Mesenchymal stem cell (in vitro differentiated cells and primary cell): ENCODE results near the gene PCSK7.

Experiments used
- DNase-seq: peaks from one replicate; pipeline ENCODE4 v3.0.0-alpha.2; 2013
- H2AFZ ChIP-seq: one replicate; pipeline ENCODE4 v1.6.1; 2013; ENCODE audit warnings: low read depth, mild to moderate bottlenecking, control low read depth, inconsistent platforms, low read length, moderate library complexity
- H2AK5ac ChIP-seq: 2 replicates; pipeline ENCODE4 v1.6.1; 2013; ENCODE audit warnings: low read length, moderate library complexity, mild to moderate bottlenecking, inconsistent platforms; ENCODE audit not compliant: severe bottlenecking
- H2BK120ac ChIP-seq: one replicate; pipeline ENCODE4 v1.6.1; 2013; ENCODE audit warnings: low read depth, mild to moderate bottlenecking, inconsistent platforms, low read length, moderate library complexity
- H2BK12ac ChIP-seq, 2 experiments: one replicate each; pipeline ENCODE4 v1.6.1; 2013; ENCODE audit warnings: inconsistent platforms in 2 of 2, low read length in 2 of 2, mild to moderate bottlenecking in 2 of 2, moderate library complexity in 2 of 2, control low read depth in 1 of 2
- H2BK15ac ChIP-seq: one replicate; pipeline ENCODE4 v1.6.1; 2013; ENCODE audit warnings: mild to moderate bottlenecking, low read depth, inconsistent platforms; ENCODE audit not compliant: poor library complexity, severe bottlenecking
- H2BK5ac ChIP-seq: 2 replicates; pipeline ENCODE4 v1.6.1; 2013; ENCODE audit warnings: low read depth, mild to moderate bottlenecking, low read length, control low read depth, inconsistent platforms; ENCODE audit not compliant: poor library complexity, severe bottlenecking
- H3K14ac ChIP-seq, 2 experiments: one replicate each; pipeline ENCODE4 v1.6.1; 2013; ENCODE audit warnings: inconsistent platforms in 2 of 2, low read length in 2 of 2, control low read depth in 1 of 2, mild to moderate bottlenecking in 1 of 2, moderate library complexity in 1 of 2
- H3K18ac ChIP-seq, 2 experiments: one replicate each; pipeline ENCODE4 v1.6.1; 2013; ENCODE audit warnings: inconsistent platforms in 2 of 2, low read length in 2 of 2, control low read depth in 1 of 2, low read depth in 1 of 2, mild to moderate bottlenecking in 1 of 2
- H3K23ac ChIP-seq, 2 experiments: one replicate each; pipeline ENCODE4 v1.6.1; 2013; ENCODE audit warnings: inconsistent platforms in 2 of 2, low read length in 2 of 2, mild to moderate bottlenecking in 2 of 2, moderate library complexity in 2 of 2, control low read depth in 1 of 2
- H3K27ac ChIP-seq: 2 replicates; pipeline ENCODE4 v1.5.1; 2013; ENCODE audit warnings: mild to moderate bottlenecking, moderate library complexity, low read length, control low read depth, inconsistent platforms; ENCODE audit not compliant: poor library complexity, severe bottlenecking
- H3K27me3 ChIP-seq, 2 experiments: 2 replicates each; pipeline versions ENCODE4 v1.6.1 to v1.7.0; 2013; ENCODE audit warnings: low read length in 2 of 2, mild to moderate bottlenecking in 2 of 2, moderate library complexity in 2 of 2, control low read depth in 1 of 2, inconsistent platforms in 1 of 2; ENCODE audit not compliant: control insufficient read depth in 1 of 2, insufficient read depth in 1 of 2
- H3K36me3 ChIP-seq, 2 experiments: 2 replicates each; pipeline versions ENCODE4 v1.6.1 to v1.7.0; 2013; ENCODE audit warnings: low read length in 2 of 2, control low read depth in 1 of 2, inconsistent platforms in 1 of 2, low read depth in 1 of 2, mild to moderate bottlenecking in 1 of 2; ENCODE audit not compliant: insufficient read depth in 2 of 2, control insufficient read depth in 1 of 2
- H3K4ac ChIP-seq, 2 experiments: one replicate each; pipeline ENCODE4 v1.6.1; 2013; ENCODE audit warnings: inconsistent platforms in 2 of 2, low read length in 2 of 2, mild to moderate bottlenecking in 2 of 2, moderate library complexity in 2 of 2, control low read depth in 1 of 2, low read depth in 1 of 2
- H3K4me1 ChIP-seq: 2 replicates; pipeline ENCODE4 v1.6.1; 2013; ENCODE audit warnings: low read depth, low read length, control low read depth; ENCODE audit not compliant: control insufficient read depth, insufficient read depth
- H3K4me2 ChIP-seq: 2 replicates; pipeline ENCODE4 v1.6.1; 2013; ENCODE audit warnings: low read length, mild to moderate bottlenecking, inconsistent platforms; ENCODE audit not compliant: poor library complexity, severe bottlenecking
- H3K4me3 ChIP-seq, 2 experiments: 2 replicates each; pipeline versions ENCODE4 v1.5.1 to v1.7.0; 2013; ENCODE audit warnings: low read length in 2 of 2, mild to moderate bottlenecking in 2 of 2, control low read depth in 1 of 2, low read depth in 1 of 2; ENCODE audit not compliant: insufficient read depth in 1 of 2
- H3K79me1 ChIP-seq: replicated peaks from 2 replicates; pipeline ENCODE4 v1.6.1; 2013; ENCODE audit warnings: mild to moderate bottlenecking, control low read depth, low read length, inconsistent platforms; ENCODE audit not compliant: poor library complexity, severe bottlenecking
- H3K9ac ChIP-seq: 2 replicates; pipeline ENCODE4 v1.7.0; 2013; ENCODE audit warnings: mild to moderate bottlenecking, low read length, moderate library complexity
- H3K9me3 ChIP-seq: 2 replicates; pipeline ENCODE4 v1.7.0; 2013; ENCODE audit warnings: mild to moderate bottlenecking, low read length; ENCODE audit not compliant: control insufficient read depth
- H4K8ac ChIP-seq: one replicate; pipeline ENCODE4 v1.6.1; 2013; ENCODE audit warnings: inconsistent platforms, mild to moderate bottlenecking, low read length, moderate library complexity
- H4K91ac ChIP-seq: one replicate; pipeline ENCODE4 v1.6.1; 2013; ENCODE audit warnings: mild to moderate bottlenecking, low read length, inconsistent platforms
- WGBS: methylation state at CpG from one replicate; pipeline ENCODE4 v1.1.7; 2013; ENCODE audit warnings: mixed read lengths; 5-methylcytosine and 5-hydroxymethylcytosine counted together

Gene PCSK7

DNA sequence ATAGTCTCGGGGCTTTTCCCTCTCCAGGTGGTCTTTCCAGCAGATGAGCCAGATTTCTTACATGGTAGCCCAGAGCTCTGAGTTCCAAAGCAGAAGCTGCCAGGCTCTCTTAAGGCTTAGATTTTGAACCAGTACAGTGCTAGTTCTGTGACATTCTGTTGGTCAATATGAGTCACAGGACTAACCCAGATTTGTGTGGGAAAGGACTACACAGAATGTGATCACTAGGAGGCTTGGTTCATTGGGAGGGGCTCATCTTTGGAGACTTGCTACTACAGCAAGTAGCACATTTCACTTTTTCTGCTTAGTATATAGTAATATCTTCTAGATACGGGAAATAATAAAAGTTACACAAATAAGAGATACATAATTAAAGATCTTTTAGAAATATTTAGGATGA lies 24.7 kb upstream of the PCSK7 start:
- no peak overlapping the region for H3K4me3 ChIP-seq
- H3K14ac ChIP-seq: no peak overlapping the region
- peaks cover 10 to 31% of the 10 kb centered on the region in 2 experiments for H3K36me3 ChIP-seq
- peaks cover 4% of the 10 kb centered on the region for H3K79me1 ChIP-seq
- H3K18ac ChIP-seq: no peak overlapping the region
- H3K4ac ChIP-seq: no peak overlapping the region
- H2BK12ac ChIP-seq: no peak overlapping the region
- no peak overlapping the region for H3K4me2 ChIP-seq
- no peak overlapping the region for H2BK15ac ChIP-seq
- no peak overlapping the region for H3K9ac ChIP-seq
- no peak overlapping the region for H2BK5ac ChIP-seq
- H2AK5ac ChIP-seq: no peak overlapping the region
- H2BK120ac ChIP-seq: no peak overlapping the region
- H3K4me1 ChIP-seq: no peaks in the 10 kb centered on the region
- 100% methylated on average over 1 of the region's 2 CpGs for WGBS
- no peak overlapping the region for H3K27ac ChIP-seq
- no peak overlapping the region for H4K8ac ChIP-seq
- H3K23ac ChIP-seq: no peak overlapping the region
- no peak overlapping the region for H4K91ac ChIP-seq
- no peaks in the 10 kb centered on the region for H3K27me3 ChIP-seq
- peak; percentile 42 for DNase-seq
- no peaks in the 10 kb centered on the region for H3K9me3 ChIP-seq
- no peak overlapping the region for H2AFZ ChIP-seq

DNA sequence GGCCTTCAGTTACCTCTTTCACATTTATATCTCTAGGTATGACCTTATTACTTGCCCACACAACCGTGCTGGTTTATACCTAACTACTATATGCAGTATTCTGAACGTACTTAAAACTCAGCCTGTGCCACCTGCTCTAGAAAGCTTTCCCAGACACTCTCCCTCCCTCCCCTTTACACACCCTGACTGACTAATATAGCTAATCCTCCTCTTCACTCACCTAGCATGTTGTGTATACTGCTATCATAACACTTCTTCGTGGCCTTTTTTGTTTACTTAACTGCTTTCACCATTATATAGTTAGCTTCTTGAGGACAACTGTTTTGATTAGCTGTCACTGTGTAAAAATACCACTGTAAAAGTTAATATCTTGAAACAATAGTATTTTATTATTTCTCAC lies 24.1 kb upstream of the PCSK7 start:
- DNase-seq: no peak
- no peaks in the 10 kb centered on the region for H3K9me3 ChIP-seq
- H2BK5ac ChIP-seq: no peak overlapping the region
- H3K4me3 ChIP-seq: no peak overlapping the region
- H2BK15ac ChIP-seq: no peak overlapping the region
- 94% methylated on average over 2 of the region's 3 CpGs for WGBS
- no peak overlapping the region for H3K4me2 ChIP-seq
- no peak overlapping the region for H3K23ac ChIP-seq
- H2AK5ac ChIP-seq: no peak overlapping the region
- no peak overlapping the region for H3K18ac ChIP-seq
- no peak overlapping the region for H4K8ac ChIP-seq
- peaks cover 4% of the 10 kb centered on the region for H3K79me1 ChIP-seq
- no peak overlapping the region for H3K4ac ChIP-seq
- H2BK120ac ChIP-seq: no peak overlapping the region
- no peak overlapping the region for H4K91ac ChIP-seq
- H2AFZ ChIP-seq: no peak overlapping the region
- no peak overlapping the region for H3K27ac ChIP-seq
- peaks cover 9 to 30% of the 10 kb centered on the region in 2 experiments for H3K36me3 ChIP-seq
- no peak overlapping the region for H3K9ac ChIP-seq
- no peak overlapping the region for H3K14ac ChIP-seq
- H2BK12ac ChIP-seq: no peak overlapping the region
- no peaks in the 10 kb centered on the region for H3K27me3 ChIP-seq
- no peaks in the 10 kb centered on the region for H3K4me1 ChIP-seq

DNA sequence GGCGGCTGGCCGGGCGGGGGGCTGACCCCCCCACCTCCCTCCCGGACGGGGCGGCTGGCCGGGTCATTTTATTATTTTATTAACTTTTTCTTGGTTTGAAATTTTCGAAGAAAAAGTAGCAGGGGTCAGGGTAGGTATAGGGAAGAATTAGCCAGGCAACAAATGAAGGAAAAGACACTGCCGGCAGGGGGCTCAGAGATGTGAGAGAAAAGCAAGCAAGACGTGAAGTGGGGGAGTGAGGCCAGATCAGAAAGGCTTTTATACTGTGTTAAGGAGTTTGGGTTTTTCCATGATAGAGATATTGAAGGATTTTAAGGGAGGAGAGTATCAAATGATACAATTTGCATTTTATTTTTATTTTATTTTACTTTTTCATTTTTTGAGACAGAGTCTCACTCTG lies 19.6 kb upstream of the PCSK7 start:
- Histone ChIP-seq H2BK5ac (no peak overlapping the region), H2BK15ac (no peak overlapping the region), H3K9ac (no peak overlapping the region), H3K23ac (no peak overlapping the region), H2BK120ac (no peak overlapping the region), H3K14ac (no peak overlapping the region), H3K18ac (no peak overlapping the region), H3K4me1 (no peaks in the 10 kb centered on the region), H3K79me1 (peaks cover 5% of the 10 kb centered on the region), H2AK5ac (no peak overlapping the region), H3K27me3 (no peaks in the 10 kb centered on the region), H3K36me3 (peaks cover 20 to 59% of the 10 kb centered on the region in 2 experiments), H3K4me2 (no peak overlapping the region), H3K4ac (no peak overlapping the region), H2AFZ (no peak overlapping the region), H3K9me3 (no peaks in the 10 kb centered on the region), H4K91ac (no peak overlapping the region), H4K8ac (no peak overlapping the region), H3K27ac (no peak overlapping the region), H2BK12ac (no peak overlapping the region), H3K4me3 (no peak overlapping the region)
- no peak for DNase-seq
- WGBS: over 99% methylated on average over 7 of the region's 10 CpGs

DNA sequence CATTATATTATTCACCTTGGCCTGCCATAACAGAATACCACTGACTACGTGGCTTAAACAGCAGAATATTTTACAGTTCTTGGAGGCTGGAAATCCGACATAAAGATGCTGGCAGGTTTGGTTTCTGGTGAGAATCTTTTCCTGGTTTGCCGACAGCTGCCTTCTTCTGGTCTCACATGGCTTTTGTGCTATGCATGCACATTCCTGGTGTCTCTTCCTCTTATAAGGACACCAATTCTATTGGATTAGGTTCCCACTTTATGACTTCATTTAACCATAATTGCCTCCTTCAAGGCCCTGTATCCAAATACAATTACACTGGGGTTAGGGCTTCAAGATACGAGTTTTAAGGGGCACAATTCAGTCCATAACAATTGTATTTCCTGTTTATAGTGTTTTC lies 17.7 kb upstream of the PCSK7 start:
- H3K23ac ChIP-seq: no peak overlapping the region
- no peak overlapping the region for H3K14ac ChIP-seq
- no peaks in the 10 kb centered on the region for H3K9me3 ChIP-seq
- H3K27ac ChIP-seq: no peak overlapping the region
- peaks cover 26 to 64% of the 10 kb centered on the region in 2 experiments for H3K36me3 ChIP-seq
- H2AK5ac ChIP-seq: no peak overlapping the region
- no peak overlapping the region for H4K91ac ChIP-seq
- H3K4me3 ChIP-seq: no peak overlapping the region
- H3K18ac ChIP-seq: no peak overlapping the region
- no peak overlapping the region for H2BK5ac ChIP-seq
- H2BK120ac ChIP-seq: no peak overlapping the region
- H3K27me3 ChIP-seq: no peaks in the 10 kb centered on the region
- 97% methylated on average over 3 of the region's 4 CpGs for WGBS
- no peak overlapping the region for H2BK15ac ChIP-seq
- no peak overlapping the region for H3K4me2 ChIP-seq
- no peak overlapping the region for H4K8ac ChIP-seq
- no peak overlapping the region for H2AFZ ChIP-seq
- no peak overlapping the region for H3K9ac ChIP-seq
- no peak overlapping the region for H3K4ac ChIP-seq
- H3K79me1 ChIP-seq: peaks cover 5% of the 10 kb centered on the region
- no peak for DNase-seq
- H2BK12ac ChIP-seq: no peak overlapping the region
- H3K4me1 ChIP-seq: no peaks in the 10 kb centered on the region
